ENCODE results near the gene PTBP1. TPM values are rescaled to one million over a fixed set of nuclear protein-coding genes. Genes with fewer than 3 reads are reported as not detected.
A peak's percentile ranks its signal among the peaks of the same experiment; 100 is the strongest.

PTBP1 gene
- total RNA-seq, 2 experiments from 2014 or later: 246 to 252 TPM

- no peaks in the 10 kb centered on the region for H3K9me3 ChIP-seq (ENCODE audit: control insufficient read depth in 1 of 2, insufficient read depth in 1 of 2, low read length in 2 of 2)
- Mint-ChIP-seq H3K27me3 (no peaks in the 10 kb centered on the region), H3K9me3 (no peaks in the 10 kb centered on the region), H3K27ac (peak overlapping the region; percentile 87), H3K36me3 (ENCODE audit: low read depth) (peaks cover 52% of the 10 kb centered on the region), H3K4me3 (peak overlapping the region; percentile 89), H3K4me1 (ENCODE audit: low read depth) (peaks cover 54% of the 10 kb centered on the region)
- H3K4me1 ChIP-seq (ENCODE audit: insufficient read depth, low read length): peaks cover 68% of the 10 kb centered on the region
- TF ChIP-seq CTCF (IDR thresholded peaks at IDR 0.05): no peak
- DNase-seq (peak in 5 of 14 experiments; percentile 18 to 57 (median 42)), ATAC-seq (ENCODE audit: poor library complexity) (no peak)
- intact Hi-C loops (cut with DNase I, micrococcal nuclease): no loop called here
- peak overlapping the region; percentile 41 to 44 for H3K27ac ChIP-seq (ENCODE audit: low read depth in 1 of 2, low read length in 2 of 2)
- CTCF ChIA-PET: interaction anchor here (1.0 kb wide), 1 partner anchor 62 kb away, joined by 4 read pairs; no protein-coding TSS in a partner anchor
- peak overlapping the region; percentile 35 for H3K4me3 ChIP-seq (ENCODE audit: low read length)
- peaks cover 64% of the 10 kb centered on the region for H3K36me3 ChIP-seq (ENCODE audit: insufficient read depth, low read length)
- H3K27me3 ChIP-seq (ENCODE audit: control insufficient read depth in 1 of 2, insufficient read depth in 2 of 2, low read length in 2 of 2): no peaks in the 10 kb centered on the region
- POLR2A ChIA-PET: no interaction called here
Measured at GRCh38 chr19:801030-801860, 4.0 kb downstream of the PTBP1 start.

- H3K4me1 ChIP-seq (ENCODE audit: insufficient read depth, low read length): peaks cover 68% of the 10 kb centered on the region
- intact Hi-C loops (cut with DNase I, micrococcal nuclease): no loop called here
- peaks cover 70% of the 10 kb centered on the region for H3K36me3 ChIP-seq (ENCODE audit: insufficient read depth, low read length)
- H3K4me3 ChIP-seq (ENCODE audit: low read length): peak overlapping the region; percentile 35
- DNase-seq (peak in 1 of 14 experiments; percentile 33), ATAC-seq (ENCODE audit: poor library complexity) (no peak)
- TF ChIP-seq CTCF (IDR thresholded peaks at IDR 0.05): no peak
- H3K4me3 Mint-ChIP-seq: peak overlapping the region; percentile 48
- H3K36me3 Mint-ChIP-seq (ENCODE audit: low read depth): peaks cover 56% of the 10 kb centered on the region
- peak overlapping the region; percentile 15 to 16 for H3K27ac ChIP-seq (ENCODE audit: low read depth in 1 of 2, low read length in 2 of 2)
- ChIA-PET CTCF (no interaction called here), POLR2A (no interaction called here)
- no peaks in the 10 kb centered on the region for H3K9me3 Mint-ChIP-seq
- H3K27me3 Mint-ChIP-seq: no peaks in the 10 kb centered on the region
- no peaks in the 10 kb centered on the region for H3K9me3 ChIP-seq (ENCODE audit: control insufficient read depth in 1 of 2, insufficient read depth in 1 of 2, low read length in 2 of 2)
- peak overlapping the region; percentile 87 for H3K27ac Mint-ChIP-seq
- H3K4me1 Mint-ChIP-seq (ENCODE audit: low read depth): peaks cover 49% of the 10 kb centered on the region
- H3K27me3 ChIP-seq (ENCODE audit: control insufficient read depth in 1 of 2, insufficient read depth in 2 of 2, low read length in 2 of 2): no peaks in the 10 kb centered on the region
Measured at GRCh38 chr19:801861-802497, 4.7 kb downstream of the PTBP1 start.

- DNase-seq: peak in 1 of 14 experiments; percentile 27
- Mint-ChIP-seq H3K4me3 (peak overlapping the region; percentile 60), H3K27me3 (no peaks in the 10 kb centered on the region), H3K9me3 (no peaks in the 10 kb centered on the region), H3K27ac (peak overlapping the region; percentile 87), H3K4me1 (ENCODE audit: low read depth) (peaks cover 54% of the 10 kb centered on the region), H3K36me3 (ENCODE audit: low read depth) (peaks cover 60% of the 10 kb centered on the region)
- intact Hi-C loops (cut with DNase I, micrococcal nuclease): no loop called here
- Histone ChIP-seq H3K36me3 (ENCODE audit: insufficient read depth, low read length) (peaks cover 76% of the 10 kb centered on the region), H3K27me3 (ENCODE audit: control insufficient read depth in 1 of 2, insufficient read depth in 2 of 2, low read length in 2 of 2) (no peaks in the 10 kb centered on the region), H3K9me3 (ENCODE audit: control insufficient read depth in 1 of 2, insufficient read depth in 1 of 2, low read length in 2 of 2) (no peaks in the 10 kb centered on the region), H3K4me1 (ENCODE audit: insufficient read depth, low read length) (peaks cover 70% of the 10 kb centered on the region), H3K4me3 (ENCODE audit: low read length) (no peak overlapping the region), H3K27ac (ENCODE audit: low read depth in 1 of 2, low read length in 2 of 2) (peak overlapping the region in 1 of 2 donors; percentile 16)
- POLR2A ChIA-PET: no interaction called here
- no peak for ATAC-seq (ENCODE audit: poor library complexity)
- TF ChIP-seq CTCF (IDR thresholded peaks at IDR 0.05): no peak
- CTCF ChIA-PET: no interaction called here
Measured at GRCh38 chr19:802498-803098, 5.3 kb downstream of the PTBP1 start.

All from CD4-positive, alpha-beta T cell (primary cell).